NCI-H748 (cell line): ENCODE data around the gene HAUS5.
"Not testable (repeated sequence)": the region's sequence is repeated elsewhere in the genome, so short reads cannot be mapped to it uniquely, and the experiment has no call there.

ENCODE experiments used
- DNase-seq: peaks from one replicate; lab custom pipeline; 2025; ENCODE audit not compliant: unreplicated experiment; lab: John Stamatoyannopoulos, UW

The HAUS5 gene

GRCh38 chr19:35612559-35613321, at the start of gene HAUS5:
Gene HAUS5 (plus strand): TSS chr19:35612735. CDS start chr19:35612795, 60 bp downstream.
- DNase-seq, result peak; percentile 96

- DNase-seq, result no peak
Observed at GRCh38 chr19:35562776-35563175, 49.8 kb upstream of the HAUS5 start.

DNA sequence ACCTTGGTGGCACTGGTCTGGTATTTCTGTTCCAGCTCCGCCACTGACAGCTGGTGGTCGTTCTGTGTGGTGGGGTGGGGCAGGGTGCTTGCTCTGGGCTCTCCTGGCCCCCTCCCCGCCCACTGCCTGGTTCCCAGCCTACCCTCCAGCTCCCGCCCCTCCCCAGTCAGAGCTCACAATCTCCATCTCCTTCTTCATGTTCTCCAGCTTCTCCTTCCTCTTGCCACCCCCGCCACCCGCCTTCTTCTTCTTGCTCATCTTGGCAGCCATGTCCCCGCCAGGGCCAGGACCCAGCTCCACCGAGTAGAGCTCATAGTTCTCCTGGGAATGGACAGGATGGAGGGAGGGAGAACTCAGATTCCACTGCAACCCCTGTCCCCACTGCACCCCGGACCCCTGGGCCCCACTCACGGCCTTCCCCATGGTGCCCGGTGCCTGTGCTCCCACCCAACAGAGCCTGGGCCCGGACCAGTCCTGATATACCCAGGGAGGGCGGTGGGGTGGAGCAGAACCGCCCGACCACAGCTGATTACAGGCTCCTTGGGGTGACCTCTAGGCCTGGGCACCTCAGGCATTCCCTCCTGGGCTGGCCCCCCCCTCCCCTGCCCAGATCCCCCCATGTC, 49.2 kb upstream of the HAUS5 start, which contains the start of gene ATP4A:
ATP4A (minus strand) TSS at position 452 of the 623 bp plus-strand sequence; CDS start at position 423, 29 bp downstream.
- no peak for DNase-seq

- no peak for DNase-seq
Observed at GRCh38 chr19:35565016-35565856, 47.3 kb upstream of the HAUS5 start.

GRCh38 chr19:35566738-35567137, 45.8 kb upstream of the HAUS5 start:
- DNase-seq, result no peak

DNA sequence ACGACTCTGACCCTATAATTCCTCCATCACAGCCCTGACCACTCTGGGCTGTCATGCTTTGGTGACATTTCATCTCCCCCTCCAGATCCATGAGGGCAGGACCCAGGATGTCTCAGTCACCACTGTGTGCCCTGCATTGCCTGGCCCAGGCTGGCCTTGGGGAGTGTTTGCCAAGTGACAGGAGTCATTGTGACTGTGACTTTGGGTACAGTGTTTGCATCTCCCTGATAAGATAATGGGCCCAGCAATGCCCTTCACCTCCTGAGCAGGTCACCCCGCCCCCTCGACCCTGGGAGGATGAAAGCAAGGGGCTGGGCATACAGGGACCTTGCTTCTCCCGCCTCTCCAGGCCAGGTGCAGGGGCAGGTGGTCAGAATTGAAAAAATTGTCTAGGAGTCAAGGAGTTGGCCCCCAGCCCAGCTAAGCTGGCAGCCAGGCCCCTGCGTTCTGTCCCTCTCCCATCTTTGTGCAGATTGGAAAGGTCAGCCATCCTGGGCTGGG, 43.2 kb upstream of the HAUS5 start:
- no peak for DNase-seq

GRCh38 chr19:35571406-35571965, 41.0 kb upstream of the HAUS5 start:
- no peak for DNase-seq

DNA sequence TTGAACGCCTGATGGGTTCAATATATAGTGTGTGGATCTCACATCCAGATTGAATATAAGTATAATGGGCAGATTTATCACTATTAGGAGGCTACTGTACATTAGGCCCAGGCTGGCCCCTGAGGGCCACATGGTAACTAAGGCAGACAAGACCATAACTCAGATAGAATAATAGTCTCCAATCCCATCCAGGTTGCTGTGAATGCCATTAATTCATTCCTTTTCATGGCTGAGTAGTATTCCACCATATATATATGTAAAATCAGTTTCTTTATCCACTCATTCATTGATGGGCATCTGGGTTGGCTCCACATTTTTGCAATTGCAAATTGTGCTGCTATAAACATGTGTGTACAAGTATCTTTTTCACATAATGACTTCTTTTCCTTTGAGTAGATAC, 34.6 kb upstream of the HAUS5 start:
- no peak for DNase-seq

- no peak for DNase-seq
Observed at GRCh38 chr19:35578707-35579106, 33.8 kb upstream of the HAUS5 start.

GRCh38 chr19:35582760-35583159, 29.8 kb upstream of the HAUS5 start:
- no peak for DNase-seq

GRCh38 chr19:35585848-35586247, 26.7 kb upstream of the HAUS5 start, which contains the start of gene PMIS2:
Gene PMIS2 (plus strand): TSS chr19:35586173. CDS start chr19:35586260, 87 bp downstream.
- peak; percentile 59 for DNase-seq

- DNase-seq, result no peak
Observed at GRCh38 chr19:35587321-35587720, 25.2 kb upstream of the HAUS5 start.

DNA sequence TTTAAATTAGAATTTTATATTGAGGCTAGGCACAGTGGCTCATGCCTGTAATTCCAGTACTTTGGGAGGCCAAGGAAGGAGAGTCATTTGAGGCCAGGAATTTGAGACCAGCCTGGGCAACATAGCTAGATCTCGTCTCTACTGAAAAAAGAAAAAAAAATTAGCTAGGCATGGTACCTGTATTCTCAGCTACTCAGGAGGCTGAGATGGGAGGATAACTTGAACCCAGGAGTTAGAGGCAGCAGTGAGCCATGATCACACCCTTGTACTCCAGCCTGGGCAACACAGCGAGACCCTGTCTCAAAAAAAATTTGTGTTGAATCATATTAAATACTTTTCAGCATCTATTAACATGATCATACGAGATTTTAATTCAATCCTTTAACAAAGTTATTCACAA, 21.7 kb upstream of the HAUS5 start:
- DNase-seq, result no peak

DNA sequence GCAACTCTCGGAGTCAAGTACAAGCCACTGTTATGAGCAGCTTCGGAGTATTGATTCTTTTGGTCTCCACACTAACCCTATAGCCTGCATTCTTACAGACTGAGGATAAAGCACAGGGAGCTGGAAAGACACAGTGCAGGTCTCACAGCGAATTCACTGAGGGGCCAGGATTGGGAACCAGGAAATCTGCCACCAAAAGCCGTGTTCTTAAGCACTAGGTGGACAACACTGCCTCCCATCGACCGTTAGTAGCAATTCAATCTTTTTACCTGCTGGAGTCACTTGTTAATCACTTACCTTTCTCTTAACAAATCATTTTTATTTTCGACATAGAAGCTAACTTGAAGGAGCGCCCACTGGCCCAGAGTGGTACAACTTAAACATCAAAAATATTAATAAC, 20.3 kb upstream of the HAUS5 start:
- DNase-seq, result peak; percentile 37

GRCh38 chr19:35595026-35595425, 17.5 kb upstream of the HAUS5 start:
- not testable (repeated sequence) for DNase-seq

DNA sequence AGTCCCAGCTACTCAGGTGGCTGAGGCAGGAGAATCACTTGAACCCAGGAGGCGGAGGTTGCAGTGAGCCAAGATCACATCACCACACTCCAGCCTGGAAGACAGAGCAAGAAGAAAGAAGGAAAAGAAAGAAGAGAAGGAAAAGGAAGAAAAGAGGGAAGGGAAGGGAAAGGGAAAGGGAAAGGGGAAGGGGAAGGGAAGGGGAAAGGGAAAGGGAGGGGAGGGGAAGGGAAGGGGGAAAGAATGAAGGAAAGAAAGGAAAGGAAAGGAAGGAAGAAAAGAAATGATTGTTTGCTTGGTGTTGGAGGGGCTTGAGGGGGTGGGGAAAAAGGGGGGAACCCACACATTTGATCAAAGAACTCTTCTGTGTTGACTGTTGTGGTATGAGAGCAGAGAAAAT, 16.6 kb upstream of the HAUS5 start:
- no peak for DNase-seq

- DNase-seq, result no peak
Observed at GRCh38 chr19:35596366-35596999, 16.1 kb upstream of the HAUS5 start.

- no peak for DNase-seq
Observed at GRCh38 chr19:35601971-35602370, 10.6 kb upstream of the HAUS5 start.

DNA sequence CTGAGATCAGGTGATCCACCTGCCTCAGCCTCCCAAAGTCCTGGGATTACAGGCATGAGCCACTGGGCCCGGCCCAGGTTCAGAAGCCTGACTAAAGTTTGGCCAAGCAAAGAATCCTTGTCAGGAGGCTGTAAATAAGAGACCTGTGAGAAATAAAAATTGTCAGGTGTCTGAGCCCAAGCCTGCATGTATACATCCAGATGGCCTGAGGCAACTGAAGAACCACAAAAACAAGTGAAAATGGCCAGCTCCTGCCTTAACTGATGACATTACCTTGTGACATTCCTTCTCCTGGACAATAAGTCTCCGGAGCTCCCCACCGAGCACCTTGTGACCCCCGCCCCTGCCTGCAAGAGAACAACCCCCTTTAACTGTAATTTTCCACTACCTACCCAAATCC, 8.1 kb upstream of the HAUS5 start:
- not testable (repeated sequence) for DNase-seq

GRCh38 chr19:35607170-35607569, 5.4 kb upstream of the HAUS5 start:
- not testable (repeated sequence) for DNase-seq
